DMS153 (cell line): ENCODE measurements around the gene ERLIN1.

Experiments used
- DNase-seq: peaks from one replicate; lab custom pipeline; 2025; lab: John Stamatoyannopoulos, UW

Gene ERLIN1

GRCh38 chr10:100185364-100186252, at the start of gene ERLIN1:
Gene ERLIN1, minus strand, starts transcription at chr10:100186029. Its CDS starts 403 bp downstream, at chr10:100185626.
- DNase-seq = peak; percentile 79

DNA sequence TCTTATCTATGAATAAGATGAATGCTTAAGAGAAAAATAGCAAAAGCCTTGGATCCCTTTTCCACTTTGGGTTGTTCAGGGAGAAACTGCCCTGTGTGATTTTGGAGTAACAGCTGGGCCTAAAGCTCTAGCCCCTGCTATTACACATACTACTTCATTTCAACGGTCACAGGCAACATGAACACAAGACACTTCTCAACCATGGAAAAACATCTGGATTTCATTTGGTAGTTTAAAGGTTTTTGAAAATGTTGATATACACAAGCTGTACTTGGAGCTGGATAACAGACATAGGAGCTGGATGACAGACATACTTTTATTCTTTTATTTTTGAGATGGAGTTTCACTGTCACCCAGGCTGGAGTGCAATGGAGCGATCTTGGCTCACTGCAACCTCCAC, 46.3 kb upstream of the ERLIN1 start:
- DNase-seq = no peak

DNA sequence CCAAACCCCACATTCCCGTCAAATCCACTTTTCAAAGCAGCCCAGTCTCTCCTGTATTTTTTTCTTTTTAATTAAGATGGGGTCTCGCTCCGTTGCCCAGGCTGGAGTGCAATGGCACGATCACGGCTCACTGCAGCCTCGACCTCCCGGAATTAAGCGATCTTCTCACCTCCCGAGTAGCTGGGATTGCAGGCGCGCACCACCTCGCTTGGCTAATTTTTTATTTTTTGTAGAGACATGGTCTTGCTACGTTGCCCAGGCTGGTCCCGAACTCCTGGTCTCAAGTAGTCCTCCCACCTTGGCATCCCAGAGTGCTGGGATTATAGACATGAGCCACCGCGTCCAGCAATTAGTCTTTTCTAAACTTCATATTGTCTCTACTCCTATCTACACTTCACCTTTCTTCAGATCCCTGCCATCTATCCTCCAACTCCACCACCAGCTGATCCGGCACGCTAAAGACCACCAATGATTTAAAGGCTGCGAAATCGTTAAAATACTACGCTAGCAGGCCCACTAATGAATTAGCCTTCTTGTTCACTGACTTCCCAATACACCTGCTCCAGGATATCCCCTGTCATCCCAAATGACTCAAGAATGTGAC, 44.1 kb upstream of the ERLIN1 start:
- no peak for DNase-seq

DNA sequence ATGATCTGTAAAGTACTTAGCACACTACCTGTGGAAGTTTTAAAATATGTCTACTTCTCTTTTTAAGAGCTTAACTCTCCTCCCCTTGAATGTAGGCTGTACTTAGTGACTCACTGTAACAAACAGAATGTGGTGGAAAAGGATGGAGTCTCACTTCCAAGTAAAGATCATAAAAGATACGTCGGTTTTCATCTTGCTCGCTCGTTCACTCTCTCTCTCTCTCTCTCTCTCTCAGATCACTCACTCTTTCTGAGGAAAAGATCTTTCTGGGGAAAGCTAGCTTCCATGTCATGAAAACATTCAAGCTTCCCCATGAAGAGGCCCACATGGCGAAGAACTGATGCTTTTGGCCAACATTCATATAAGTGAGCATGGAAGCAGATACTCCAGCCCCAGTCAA, 38.0 kb upstream of the ERLIN1 start:
- DNase-seq = no peak

DNA sequence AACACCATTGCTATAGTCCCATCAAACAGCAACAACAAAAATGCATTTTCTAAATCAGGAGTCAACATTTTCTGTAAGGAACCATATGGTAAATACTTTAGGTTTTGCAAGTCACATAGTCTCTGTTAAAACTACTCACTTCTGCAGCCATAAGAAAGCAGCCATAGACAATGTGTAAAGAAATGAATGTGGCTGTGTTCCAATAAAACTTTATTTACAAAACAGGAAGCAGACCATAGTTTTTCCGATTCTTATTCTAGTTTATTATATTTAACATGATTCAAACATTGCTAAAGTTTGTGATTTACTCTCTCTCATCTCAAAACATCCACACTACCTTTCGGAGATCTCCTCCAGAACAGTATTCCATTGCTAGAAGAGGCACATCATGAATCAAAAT, 36.7 kb upstream of the ERLIN1 start:
- no peak for DNase-seq

- DNase-seq = no peak
These were observed 30.2 kb upstream of the ERLIN1 start for GRCh38 chr10:100216006-100216405.

DNA sequence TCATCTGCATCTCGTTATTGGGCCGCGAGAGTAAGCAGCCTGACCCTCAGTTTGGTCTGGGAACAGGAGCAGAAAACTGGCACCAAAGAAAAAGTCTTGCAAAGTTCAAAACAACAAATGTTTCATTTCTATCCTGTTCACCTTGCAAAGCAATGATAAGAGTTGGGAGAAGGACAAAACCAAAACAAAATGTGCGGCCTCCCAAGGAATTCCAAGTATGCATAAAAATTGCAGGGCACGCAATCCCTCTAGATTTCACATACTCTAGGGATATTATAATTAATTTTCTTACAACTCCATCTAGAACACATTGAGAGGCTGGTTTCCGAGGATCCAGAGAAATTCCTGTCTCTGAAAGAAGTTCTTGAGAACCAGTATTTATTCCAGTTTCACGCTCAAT, 23.5 kb upstream of the ERLIN1 start:
- DNase-seq = no peak

DNA sequence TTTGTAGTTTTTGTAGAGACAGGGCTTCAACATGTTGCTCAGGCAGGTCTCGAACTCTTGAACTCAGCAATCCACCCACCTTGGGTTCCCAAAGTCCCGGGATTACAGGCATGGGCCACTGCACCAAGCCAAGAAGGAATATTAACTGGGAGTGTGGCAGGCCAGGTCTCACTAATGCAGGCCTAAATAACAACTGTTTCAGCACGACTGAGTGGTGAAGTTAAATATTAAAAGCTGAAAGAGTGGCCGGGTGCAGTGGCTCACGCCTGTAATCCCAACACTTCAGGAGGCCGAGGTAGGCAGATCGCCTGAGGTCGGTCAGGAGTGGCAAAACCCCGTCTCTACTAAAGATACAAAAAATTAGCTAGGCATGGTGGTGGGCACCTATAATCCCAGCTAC, 22.4 kb upstream of the ERLIN1 start:
- no peak for DNase-seq

- no peak for DNase-seq
These were observed 18.5 kb upstream of the ERLIN1 start for GRCh38 chr10:100204370-100204769.

- DNase-seq = no peak
These were observed 15.7 kb upstream of the ERLIN1 start for GRCh38 chr10:100201549-100201948.

DNA sequence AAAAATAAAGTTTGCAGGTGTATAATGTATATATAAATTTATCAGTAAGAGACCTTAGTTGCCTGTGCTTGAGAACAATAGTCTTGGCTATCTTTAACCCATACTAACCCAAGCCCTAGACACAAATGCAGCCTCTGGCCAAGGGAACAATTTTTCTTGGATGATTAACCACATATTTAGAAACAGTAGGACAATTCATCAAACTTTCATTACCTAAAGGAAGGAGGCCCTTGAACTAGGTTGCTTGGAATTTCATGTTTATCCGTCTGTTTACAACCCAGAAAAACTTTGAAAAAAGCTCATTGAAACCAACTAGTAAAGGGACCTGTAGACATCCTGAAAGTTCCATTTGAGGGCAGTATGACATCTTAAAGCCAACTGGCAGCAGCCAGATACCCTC, 8.9 kb upstream of the ERLIN1 start:
- DNase-seq = no peak

GRCh38 chr10:100192350-100192749, 6.5 kb upstream of the ERLIN1 start:
- DNase-seq = no peak

GRCh38 chr10:100186253-100187212, 704 bp upstream of the ERLIN1 start:
- no peak for DNase-seq

DNA sequence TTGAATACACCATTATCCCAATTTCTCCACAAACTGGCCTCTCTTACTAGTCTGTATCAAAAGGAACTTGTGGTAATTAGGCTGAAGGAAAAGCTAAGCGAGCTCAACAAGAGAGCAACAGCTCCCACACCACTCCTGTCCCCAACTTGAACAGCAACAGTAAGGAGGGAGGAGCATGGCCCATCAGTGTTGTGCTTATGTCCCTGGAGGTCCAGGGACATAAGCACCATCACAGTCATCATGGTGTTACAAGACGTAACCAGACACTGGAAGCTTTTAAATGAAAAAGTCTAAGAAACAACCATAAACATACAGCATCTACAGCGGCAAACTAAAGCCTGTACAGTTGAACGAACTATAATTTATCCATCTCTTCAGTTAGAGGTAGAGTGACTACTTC, 989 bp downstream of the ERLIN1 start:
- no peak for DNase-seq

GRCh38 chr10:100184426-100184825, 1.4 kb downstream of the ERLIN1 start:
- DNase-seq = no peak

GRCh38 chr10:100183481-100183880, 2.3 kb downstream of the ERLIN1 start:
- no peak for DNase-seq

- DNase-seq = no peak
These were observed 2.9 kb downstream of the ERLIN1 start for GRCh38 chr10:100182908-100183307.

DNA sequence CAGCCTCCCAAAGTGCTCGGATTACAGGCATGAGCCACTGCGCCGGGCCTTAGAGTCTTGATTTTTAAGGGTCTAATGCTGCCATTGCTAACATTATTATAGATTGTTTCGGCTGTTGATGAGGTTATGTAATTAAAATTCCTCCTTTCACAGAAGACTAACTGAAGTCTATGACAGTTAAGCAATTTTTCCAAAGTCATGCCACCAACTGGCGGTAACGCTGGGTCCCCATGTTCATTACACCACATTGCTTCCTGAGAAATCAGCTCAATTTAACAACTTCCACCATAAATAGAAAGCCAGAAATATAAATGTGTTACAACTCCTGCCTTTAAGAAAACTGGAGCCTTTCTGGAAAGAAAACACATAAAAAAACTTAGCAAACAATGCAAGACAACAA, 3.5 kb downstream of the ERLIN1 start:
- no peak for DNase-seq

- no peak for DNase-seq
These were observed 10.0 kb downstream of the ERLIN1 start for GRCh38 chr10:100175875-100176274.

DNA sequence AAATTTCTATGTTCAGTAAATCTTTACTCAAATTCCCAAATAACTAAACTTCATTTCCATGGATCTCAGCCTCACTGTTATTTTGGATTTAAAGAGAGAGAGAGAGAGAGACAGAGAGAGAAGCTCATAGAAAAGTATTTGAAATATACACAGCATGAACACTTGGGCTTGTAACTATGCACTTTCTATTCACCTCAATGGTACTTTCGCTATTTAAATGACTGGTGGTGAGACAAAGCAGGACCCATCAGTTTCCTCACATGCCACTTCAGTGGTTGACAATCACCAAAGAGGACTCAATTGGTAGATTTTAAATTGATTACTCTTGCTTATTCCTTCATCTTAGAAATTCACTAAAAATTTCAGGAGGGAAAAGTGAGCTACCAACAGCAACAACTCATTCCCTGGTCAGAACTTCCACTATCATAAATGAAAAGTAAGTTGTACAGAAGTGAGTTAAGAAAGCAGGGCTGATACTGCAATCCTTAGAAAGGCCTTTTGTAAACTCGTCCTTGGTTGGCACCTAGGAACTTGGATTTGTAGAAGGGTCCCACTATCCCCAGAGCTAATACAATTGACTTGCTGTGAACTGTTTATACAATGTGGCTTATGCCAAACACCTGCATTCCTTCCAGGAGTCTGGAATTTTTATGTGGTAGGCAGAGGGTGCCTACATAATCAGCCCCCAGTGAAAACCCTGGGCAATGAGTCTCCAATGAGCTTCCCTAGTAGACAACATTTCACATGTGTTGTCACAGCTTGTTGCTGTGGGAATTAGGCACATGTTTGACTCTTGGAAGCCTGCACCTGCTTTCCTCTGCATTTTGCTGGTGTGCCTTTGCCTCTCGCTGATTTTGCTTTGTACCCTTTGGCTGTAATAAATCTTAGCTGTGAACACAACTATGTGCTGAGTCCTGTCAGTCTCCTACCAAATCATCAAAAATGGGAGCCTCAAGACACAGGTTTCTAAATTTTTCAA, 10.8 kb downstream of the ERLIN1 start:
- no peak for DNase-seq

DNA sequence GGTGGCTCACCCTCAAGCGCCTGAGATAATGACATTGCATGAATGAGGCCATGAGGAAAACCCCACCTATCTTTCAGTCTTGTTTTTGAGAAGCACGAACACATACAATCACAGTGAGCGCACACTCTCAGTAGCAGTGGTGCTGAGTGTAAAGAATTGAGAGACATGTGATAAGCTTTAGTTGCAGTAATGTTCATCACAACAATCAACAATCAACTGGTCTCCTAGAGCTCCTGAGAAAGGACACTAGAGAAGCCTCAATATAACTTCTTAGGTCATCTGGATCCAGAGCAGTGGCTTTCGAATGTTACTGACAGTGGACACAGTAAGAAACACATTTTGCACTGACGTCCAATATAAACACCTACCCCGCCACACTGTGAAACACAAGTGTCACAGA, 12.8 kb downstream of the ERLIN1 start:
- DNase-seq = no peak
